Measurements from ENCODE around the gene NPB. TPM values are rescaled to one million over a fixed set of nuclear protein-coding genes. Genes with fewer than 3 reads are reported as not detected.
A peak's percentile ranks its signal among the peaks of the same experiment; 100 is the strongest.

Gene NPB
- total RNA-seq, 3 donors from 2014 or later (not counting 1 experiment from before 2014, with no cell fraction given), result 0.18 to 0.31 TPM; not detected in 1

DNA sequence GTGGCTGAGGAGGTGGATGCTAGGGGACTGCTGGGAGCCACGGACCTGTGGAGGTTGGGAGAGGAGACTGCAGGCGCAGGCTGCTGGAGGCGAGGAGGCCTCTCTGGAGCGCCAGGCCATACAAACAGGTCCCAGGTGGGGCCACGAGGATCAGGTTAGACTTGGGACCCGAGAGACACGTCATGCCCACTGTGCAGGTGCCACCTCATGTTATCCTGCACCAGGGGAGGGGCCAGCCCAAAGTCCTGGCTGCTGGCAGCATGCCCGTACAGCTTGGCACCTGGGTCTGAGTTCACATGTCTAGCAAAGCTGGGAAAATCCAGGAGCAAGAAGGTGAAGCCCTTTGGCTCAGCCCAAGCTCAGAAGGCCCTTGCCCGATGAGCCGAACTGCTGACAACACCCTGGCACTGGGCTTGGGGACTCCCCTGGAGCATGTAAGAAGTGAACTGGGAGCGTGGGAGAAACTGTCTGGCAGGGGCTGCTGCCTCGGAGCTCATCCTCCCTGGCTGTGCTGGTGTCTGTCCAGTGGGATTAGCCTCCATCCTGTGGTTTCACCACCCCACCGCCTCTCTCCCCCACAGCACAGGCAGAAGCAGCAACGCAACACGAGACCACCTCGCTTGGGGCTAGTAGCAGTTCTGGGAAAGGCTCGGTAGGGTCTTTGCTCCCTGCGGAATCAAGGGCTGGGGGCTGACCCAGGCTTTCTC is 36.2 kb upstream of the NPB start:
- peaks cover 28% of the 10 kb centered on the region for H3K36me3 ChIP-seq (ENCODE audit: control insufficient read depth, insufficient read depth, low read length)
- no peak for DNase-seq
- intact Hi-C loops (cut with micrococcal nuclease), result no loop called here
- H3K4me1 Mint-ChIP-seq, result peaks cover 24 to 51% of the 10 kb centered on the region in 2 donors
- 89% methylated on average over 18 of the region's 18 CpGs for WGBS (ENCODE audit: insufficient coverage)
- H3K36me3 Mint-ChIP-seq, result no peaks in the 10 kb centered on the region
- TF ChIP-seq CTCF (IDR thresholded peaks at IDR 0.05), result no peak
- H3K27me3 ChIP-seq (ENCODE audit: control insufficient read depth, insufficient read depth, low read length), result no peaks in the 10 kb centered on the region
- H3K9me3 Mint-ChIP-seq, result no peaks in the 10 kb centered on the region
- H3K9me3 ChIP-seq (ENCODE audit: control insufficient read depth, insufficient read depth, low read length), result no peaks in the 10 kb centered on the region
- H3K4me3 ChIP-seq (ENCODE audit: low read length), result no peak overlapping the region
- ATAC-seq, result no peak
- peak overlapping the region; percentile 75 to 87 for H3K27ac Mint-ChIP-seq
- peak overlapping the region; percentile 21 for H3K4me3 Mint-ChIP-seq
- H3K27ac ChIP-seq (ENCODE audit: low read length), result no peak overlapping the region
- no peaks in the 10 kb centered on the region for H3K27me3 Mint-ChIP-seq (ENCODE audit: low read depth in 2 of 2)
- peaks cover 50% of the 10 kb centered on the region for H3K4me1 ChIP-seq (ENCODE audit: control insufficient read depth, insufficient read depth, low read length)

GRCh38 chr17:81866440-81867169 is 35.4 kb upstream of the NPB start:
- no peak for TF ChIP-seq CTCF (IDR thresholded peaks at IDR 0.05)
- Mint-ChIP-seq H3K4me1 (peaks cover 24 to 44% of the 10 kb centered on the region in 2 donors), H3K27me3 (ENCODE audit: low read depth in 2 of 2) (no peaks in the 10 kb centered on the region), H3K36me3 (no peaks in the 10 kb centered on the region), H3K9me3 (no peaks in the 10 kb centered on the region), H3K27ac (peak overlapping the region; percentile 75 to 87), H3K4me3 (peak overlapping the region; percentile 4)
- H3K36me3 ChIP-seq (ENCODE audit: control insufficient read depth, insufficient read depth, low read length), result peaks cover 28% of the 10 kb centered on the region
- ATAC-seq (no peak), DNase-seq (no peak)
- H3K4me3 ChIP-seq (ENCODE audit: low read length), result no peak overlapping the region
- H3K9me3 ChIP-seq (ENCODE audit: control insufficient read depth, insufficient read depth, low read length), result no peaks in the 10 kb centered on the region
- peaks cover 47% of the 10 kb centered on the region for H3K4me1 ChIP-seq (ENCODE audit: control insufficient read depth, insufficient read depth, low read length)
- WGBS (ENCODE audit: insufficient coverage), result 68% methylated on average over 15 of the region's 18 CpGs
- intact Hi-C loops (cut with micrococcal nuclease), result no loop called here
- H3K27me3 ChIP-seq (ENCODE audit: control insufficient read depth, insufficient read depth, low read length), result no peaks in the 10 kb centered on the region
- peak overlapping the region; percentile 9 for H3K27ac ChIP-seq (ENCODE audit: low read length)

GRCh38 chr17:81867170-81867990 is 34.7 kb upstream of the NPB start:
- peak overlapping the region; percentile 75 to 87 for H3K27ac Mint-ChIP-seq
- H3K27me3 Mint-ChIP-seq (ENCODE audit: low read depth in 2 of 2), result no peaks in the 10 kb centered on the region
- DNase-seq (peak in 1 of 2 donors; percentile 50), ATAC-seq (no peak)
- Histone ChIP-seq H3K9me3 (ENCODE audit: control insufficient read depth, insufficient read depth, low read length) (no peaks in the 10 kb centered on the region), H3K4me3 (ENCODE audit: low read length) (no peak overlapping the region), H3K27me3 (ENCODE audit: control insufficient read depth, insufficient read depth, low read length) (no peaks in the 10 kb centered on the region), H3K36me3 (ENCODE audit: control insufficient read depth, insufficient read depth, low read length) (peaks cover 28% of the 10 kb centered on the region), H3K27ac (ENCODE audit: low read length) (peak overlapping the region; percentile 29), H3K4me1 (ENCODE audit: control insufficient read depth, insufficient read depth, low read length) (peaks cover 48% of the 10 kb centered on the region)
- 58% methylated on average over 23 of the region's 23 CpGs for WGBS (ENCODE audit: insufficient coverage)
- H3K36me3 Mint-ChIP-seq, result no peaks in the 10 kb centered on the region
- no peak for TF ChIP-seq CTCF (IDR thresholded peaks at IDR 0.05)
- H3K4me3 Mint-ChIP-seq, result peak overlapping the region; percentile 47
- intact Hi-C loops (cut with micrococcal nuclease), result no loop called here
- H3K4me1 Mint-ChIP-seq, result peaks cover 24 to 50% of the 10 kb centered on the region in 2 donors
- H3K9me3 Mint-ChIP-seq, result no peaks in the 10 kb centered on the region
